Astrocyte (in vitro differentiated cells and primary cell): Measurements from ENCODE around the gene LRIF1.

Source experiments
- EZH2 ChIP-seq: IDR thresholded peaks from 2 replicates; pipeline ENCODE4 v1.6.1; 2012; ENCODE audit warnings: mild to moderate bottlenecking, low read length, inconsistent platforms; ENCODE audit not compliant: insufficient read depth
- TF ChIP-seq, protein P1 (sequence below): IDR thresholded peaks from 2 replicates; pipeline ENCODE4 v1.5.1; 2011; ENCODE audit warnings: low read depth, mild to moderate bottlenecking, inconsistent platforms, low read length, moderate library complexity; ENCODE audit not compliant: insufficient read depth

DNA sequence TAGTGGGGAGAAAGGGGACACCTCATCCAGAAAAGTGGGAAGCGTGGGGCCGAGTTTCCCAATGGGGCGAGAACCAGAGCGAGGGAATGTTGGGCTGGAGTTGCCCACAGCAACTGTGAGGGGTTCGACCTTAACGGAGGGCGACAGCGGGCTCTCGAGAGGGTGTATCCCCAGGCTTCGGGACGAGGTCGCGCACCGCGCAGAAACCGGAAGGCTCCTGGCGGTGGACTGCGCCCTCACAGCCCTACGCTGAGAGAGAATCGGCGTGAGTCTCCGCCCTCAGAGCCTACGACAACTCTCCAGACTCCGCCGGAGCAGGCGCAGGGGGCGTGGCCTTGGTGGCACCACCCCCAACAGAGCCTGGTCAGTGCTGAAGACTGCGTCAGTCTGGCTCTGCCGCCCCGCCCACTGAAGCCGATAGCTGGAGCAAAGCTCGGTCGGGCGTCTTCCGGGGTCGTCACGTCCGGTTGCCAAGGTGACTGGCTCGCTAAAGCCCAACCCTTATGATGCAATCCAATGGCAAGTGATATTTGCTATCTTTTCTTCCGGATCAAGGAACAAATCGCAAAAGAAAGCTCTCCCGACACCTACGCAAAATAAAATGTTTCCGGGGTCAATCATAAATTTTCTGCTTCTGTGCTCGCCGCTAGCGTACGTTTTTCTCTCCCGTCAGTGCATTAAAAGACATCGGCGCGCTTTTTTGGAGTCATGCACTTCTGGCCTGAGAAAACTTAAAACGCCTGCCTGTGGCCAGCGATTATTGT lies at the start of gene LRIF1:
- TF ChIP-seq EZH2 = no peak
- TF ChIP-seq, protein P1, sequence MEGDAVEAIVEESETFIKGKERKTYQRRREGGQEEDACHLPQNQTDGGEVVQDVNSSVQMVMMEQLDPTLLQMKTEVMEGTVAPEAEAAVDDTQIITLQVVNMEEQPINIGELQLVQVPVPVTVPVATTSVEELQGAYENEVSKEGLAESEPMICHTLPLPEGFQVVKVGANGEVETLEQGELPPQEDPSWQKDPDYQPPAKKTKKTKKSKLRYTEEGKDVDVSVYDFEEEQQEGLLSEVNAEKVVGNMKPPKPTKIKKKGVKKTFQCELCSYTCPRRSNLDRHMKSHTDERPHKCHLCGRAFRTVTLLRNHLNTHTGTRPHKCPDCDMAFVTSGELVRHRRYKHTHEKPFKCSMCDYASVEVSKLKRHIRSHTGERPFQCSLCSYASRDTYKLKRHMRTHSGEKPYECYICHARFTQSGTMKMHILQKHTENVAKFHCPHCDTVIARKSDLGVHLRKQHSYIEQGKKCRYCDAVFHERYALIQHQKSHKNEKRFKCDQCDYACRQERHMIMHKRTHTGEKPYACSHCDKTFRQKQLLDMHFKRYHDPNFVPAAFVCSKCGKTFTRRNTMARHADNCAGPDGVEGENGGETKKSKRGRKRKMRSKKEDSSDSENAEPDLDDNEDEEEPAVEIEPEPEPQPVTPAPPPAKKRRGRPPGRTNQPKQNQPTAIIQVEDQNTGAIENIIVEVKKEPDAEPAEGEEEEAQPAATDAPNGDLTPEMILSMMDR = no peak
